Cardiac muscle cell (in vitro differentiated cells and primary cell): ENCODE data around the gene TRIM41. TPM values are rescaled to one million over a fixed set of nuclear protein-coding genes. Genes with fewer than 3 reads are reported as not detected.

Experiments
- DNase-seq, 2 donors: peaks; one replicate each; pipeline versions ENCODE4 v3.0.0 to v3.0.0-alpha.2; 2010 to 2017; ENCODE audit warnings: low read depth in 1 of 2, low spot score in 1 of 2
- H3K27ac ChIP-seq: fragments of 200-600 bp; sonication (generic); 2 replicates; pipeline ENCODE4 v1.5.1; 2016
- H3K27me3 ChIP-seq: fragments of 200-600 bp; sonication (generic); 2 replicates; pipeline ENCODE4 v1.6.0; 2016; ENCODE audit warnings: control low read depth
- H3K36me3 ChIP-seq: fragments of 200-600 bp; sonication (generic); 2 replicates; pipeline ENCODE4 v1.5.1; 2016; ENCODE audit warnings: control low read depth
- H3K4me1 ChIP-seq: fragments of 200-600 bp; sonication (generic); 2 replicates; pipeline ENCODE4 v1.8.1; 2017; ENCODE audit warnings: low read depth, mild to moderate bottlenecking, mixed run types
- H3K4me3 ChIP-seq: fragments of 200-600 bp; sonication (generic); 2 replicates; pipeline ENCODE4 v1.5.1; 2016; ENCODE audit warnings: mild to moderate bottlenecking
- H3K9me3 ChIP-seq: fragments of 200-600 bp; sonication (generic); 2 replicates; pipeline ENCODE4 v1.5.1; 2017; ENCODE audit warnings: low read depth, mild to moderate bottlenecking, control low read depth
- polyA plus RNA-seq: library from polyadenylated mRNA; unstranded; fragments of >200 nt; fragmentation: Nextera tagmentation; extraction: Ambion mirVana; gene quantifications from 2 replicates; pipeline ENCODE4 v1.2.1, GENCODE V29; 2016
- total RNA-seq: library from RNA; depleted of rRNA; stranded (reverse); fragments of >200 nt; gene quantifications from 2 replicates; pipeline ENCODE4 v1.2.3, GENCODE V29; 2016
- TF ChIP-seq, protein P1 (sequence below): IDR thresholded peaks from 2 replicates; pipeline ENCODE4 v1.5.1; 2012; ENCODE audit warnings: low read depth, mild to moderate bottlenecking, low read length

TRIM41 gene
- total and polyA plus RNA-seq, 2 experiments from 2014 or later: 5.4 to 30.1 TPM

DNA sequence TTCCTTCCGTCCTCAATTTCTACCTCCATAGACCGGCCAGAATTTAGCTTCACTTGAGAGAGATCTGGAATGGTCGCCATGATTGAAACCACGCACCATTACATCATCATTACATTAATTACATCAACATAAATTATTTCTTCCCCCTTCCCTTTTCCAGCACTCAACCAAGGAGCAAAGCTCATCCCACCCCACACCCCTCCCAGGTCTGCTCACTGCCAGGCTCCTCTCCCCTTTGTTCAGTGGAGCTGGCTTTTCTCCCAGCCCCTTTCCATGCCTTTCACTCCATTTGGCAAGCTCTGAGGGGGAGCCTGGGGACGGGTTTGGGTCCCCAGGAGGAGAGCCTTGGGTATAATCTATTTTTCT is 12.2 kb downstream of the TRIM41 start:
- H3K4me1 ChIP-seq: no peaks in the 10 kb centered on the region
- no peak for DNase-seq
- H3K27me3 ChIP-seq: no peaks in the 10 kb centered on the region
- TF ChIP-seq, protein P1, sequence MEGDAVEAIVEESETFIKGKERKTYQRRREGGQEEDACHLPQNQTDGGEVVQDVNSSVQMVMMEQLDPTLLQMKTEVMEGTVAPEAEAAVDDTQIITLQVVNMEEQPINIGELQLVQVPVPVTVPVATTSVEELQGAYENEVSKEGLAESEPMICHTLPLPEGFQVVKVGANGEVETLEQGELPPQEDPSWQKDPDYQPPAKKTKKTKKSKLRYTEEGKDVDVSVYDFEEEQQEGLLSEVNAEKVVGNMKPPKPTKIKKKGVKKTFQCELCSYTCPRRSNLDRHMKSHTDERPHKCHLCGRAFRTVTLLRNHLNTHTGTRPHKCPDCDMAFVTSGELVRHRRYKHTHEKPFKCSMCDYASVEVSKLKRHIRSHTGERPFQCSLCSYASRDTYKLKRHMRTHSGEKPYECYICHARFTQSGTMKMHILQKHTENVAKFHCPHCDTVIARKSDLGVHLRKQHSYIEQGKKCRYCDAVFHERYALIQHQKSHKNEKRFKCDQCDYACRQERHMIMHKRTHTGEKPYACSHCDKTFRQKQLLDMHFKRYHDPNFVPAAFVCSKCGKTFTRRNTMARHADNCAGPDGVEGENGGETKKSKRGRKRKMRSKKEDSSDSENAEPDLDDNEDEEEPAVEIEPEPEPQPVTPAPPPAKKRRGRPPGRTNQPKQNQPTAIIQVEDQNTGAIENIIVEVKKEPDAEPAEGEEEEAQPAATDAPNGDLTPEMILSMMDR: no peak
- H3K27ac ChIP-seq: peak overlapping the region; percentile 75
- H3K9me3 ChIP-seq: no peaks in the 10 kb centered on the region
- no peak overlapping the region for H3K4me3 ChIP-seq
- peaks cover 58% of the 10 kb centered on the region for H3K36me3 ChIP-seq

DNA sequence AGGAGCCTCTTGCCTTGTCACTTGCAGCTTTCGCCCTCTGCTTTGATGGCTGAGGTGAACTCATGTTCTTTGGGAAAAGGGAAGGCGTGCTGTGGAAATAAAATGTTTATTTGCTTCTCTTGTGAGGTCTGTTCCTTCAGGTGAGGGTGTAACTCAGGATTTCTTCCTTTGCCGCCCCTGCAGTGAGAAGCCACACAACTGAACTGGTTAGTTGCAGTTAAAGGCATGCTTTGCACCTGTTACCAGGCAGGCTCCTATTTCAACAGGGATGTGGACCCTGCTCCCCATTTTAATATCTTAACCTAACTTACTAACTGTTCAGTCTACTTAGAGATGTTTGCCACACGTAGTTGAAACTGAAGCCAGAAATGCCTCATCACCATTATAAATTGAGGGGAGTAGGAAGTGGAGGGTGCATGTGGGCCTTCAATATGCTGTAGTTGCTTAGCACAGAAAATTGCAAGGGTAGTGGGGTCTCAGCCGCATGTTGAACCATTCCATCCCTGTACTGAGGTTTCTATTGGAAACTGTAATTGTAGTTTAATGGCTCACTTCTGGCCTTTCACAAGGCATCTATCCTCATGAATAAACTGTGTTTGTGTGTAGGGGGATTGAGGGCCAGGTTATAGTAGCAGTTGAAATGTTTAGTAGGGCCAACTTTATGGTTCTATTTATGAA is 12.7 kb downstream of the TRIM41 start:
- TF ChIP-seq, protein P1: no peak
- Histone ChIP-seq H3K27ac (peak overlapping the region; percentile 75), H3K9me3 (no peaks in the 10 kb centered on the region), H3K4me3 (no peak overlapping the region), H3K4me1 (no peaks in the 10 kb centered on the region), H3K27me3 (no peaks in the 10 kb centered on the region), H3K36me3 (peaks cover 60% of the 10 kb centered on the region)
- DNase-seq: no peak

DNA sequence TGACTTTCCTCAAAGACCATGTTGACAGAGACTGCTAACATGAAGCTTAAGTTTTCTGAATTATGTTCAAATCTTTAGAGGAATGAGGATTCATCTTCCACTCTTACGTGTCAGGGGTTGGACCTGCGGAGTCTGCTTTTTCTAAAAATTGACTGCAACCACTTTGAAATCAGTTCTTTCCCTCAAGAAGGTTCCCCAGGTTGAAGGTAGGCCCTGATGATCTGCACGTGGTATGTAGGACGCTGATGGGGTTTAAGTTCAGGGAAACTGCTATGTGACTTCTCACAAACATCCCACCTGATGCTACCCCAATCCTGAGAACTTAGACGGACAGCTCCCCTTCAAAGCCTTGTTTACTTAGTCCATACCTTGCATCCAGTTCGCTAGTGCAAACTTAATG is 13.4 kb downstream of the TRIM41 start:
- no peaks in the 10 kb centered on the region for H3K9me3 ChIP-seq
- H3K27me3 ChIP-seq: no peaks in the 10 kb centered on the region
- peaks cover 65% of the 10 kb centered on the region for H3K36me3 ChIP-seq
- no peaks in the 10 kb centered on the region for H3K4me1 ChIP-seq
- H3K4me3 ChIP-seq: no peak overlapping the region
- H3K27ac ChIP-seq: peak overlapping the region; percentile 75
- no peak for DNase-seq
- TF ChIP-seq, protein P1: no peak

DNA sequence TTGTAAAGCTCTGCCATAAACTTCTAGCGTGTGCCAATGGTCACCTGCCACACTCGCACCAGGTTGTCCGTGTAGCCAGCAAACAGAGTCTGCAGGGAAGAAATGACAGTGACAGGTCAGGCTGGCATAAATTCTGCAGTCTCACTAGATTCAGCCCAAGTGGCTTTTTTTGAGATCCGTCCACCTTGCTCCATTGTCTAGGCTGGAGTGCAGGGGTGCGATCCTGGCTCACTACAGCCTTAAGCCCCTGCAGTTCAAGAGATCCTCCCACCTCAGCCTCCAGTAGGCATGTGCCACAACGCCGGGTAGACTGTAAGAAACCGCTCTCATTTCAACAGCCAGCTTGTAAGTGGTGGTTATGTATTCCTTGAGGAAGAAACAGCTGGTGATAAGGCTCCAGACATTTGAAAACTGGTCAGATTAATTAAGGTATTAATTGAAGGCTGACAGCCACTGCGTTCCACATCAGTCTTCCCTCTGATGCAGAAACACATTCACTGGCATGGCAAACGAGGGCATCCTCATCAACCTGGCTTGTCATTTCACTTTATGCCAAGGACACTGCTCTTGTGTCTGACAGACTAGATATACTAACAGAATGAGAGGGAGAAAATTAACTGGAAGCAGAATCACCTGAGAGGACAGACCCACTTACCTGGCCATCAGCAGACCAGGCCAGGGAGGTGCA is 14.0 kb downstream of the TRIM41 start:
- Histone ChIP-seq H3K9me3 (no peaks in the 10 kb centered on the region), H3K27ac (peak overlapping the region; percentile 17)
- TF ChIP-seq, protein P1: no peak

DNA sequence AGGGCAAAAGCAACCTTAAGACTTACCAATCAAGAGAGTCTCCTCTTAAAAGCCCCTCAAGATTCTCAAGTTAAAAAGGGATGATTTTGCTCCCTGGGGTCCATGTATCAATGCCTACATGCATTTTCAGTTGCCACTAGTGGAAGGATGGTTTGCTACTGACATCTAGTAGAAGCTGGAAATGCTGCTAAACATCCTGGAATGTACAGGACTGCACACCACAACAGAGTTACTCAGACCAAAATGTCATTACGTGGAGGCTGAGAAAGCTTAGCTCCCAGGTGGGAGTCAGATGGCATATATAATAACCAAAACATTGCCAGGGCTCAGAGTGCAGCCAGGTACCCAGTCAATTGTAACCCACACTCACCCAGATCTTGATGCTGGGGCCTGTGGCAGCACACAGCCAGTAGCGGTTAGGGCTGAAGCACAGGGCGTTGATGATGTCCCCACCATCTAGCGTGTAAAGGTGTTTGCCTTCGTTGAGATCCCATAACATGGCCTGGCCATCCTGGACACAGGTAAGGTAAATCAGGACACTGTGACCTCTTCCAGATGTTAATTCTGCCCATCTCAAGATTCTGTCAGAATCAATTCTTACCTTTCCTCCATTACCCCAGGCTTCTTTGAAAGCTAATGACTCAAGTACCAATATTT is 14.8 kb downstream of the TRIM41 start:
- DNase-seq: no peak
- peaks cover 63% of the 10 kb centered on the region for H3K36me3 ChIP-seq
- TF ChIP-seq, protein P1: no peak
- H3K9me3 ChIP-seq: no peaks in the 10 kb centered on the region
- H3K4me1 ChIP-seq: peaks cover 10% of the 10 kb centered on the region
- H3K27me3 ChIP-seq: no peaks in the 10 kb centered on the region
- H3K27ac ChIP-seq: peak overlapping the region; percentile 17
- no peak overlapping the region for H3K4me3 ChIP-seq

More for the DNA sequence above, 14.0 kb downstream of the TRIM41 start:
- peaks cover 5% of the 10 kb centered on the region for H3K4me1 ChIP-seq
- H3K27me3 ChIP-seq: no peaks in the 10 kb centered on the region
- DNase-seq: no peak
- H3K36me3 ChIP-seq: peaks cover 66% of the 10 kb centered on the region
- no peak overlapping the region for H3K4me3 ChIP-seq
